HG03139 (cell line): ENCODE data around the gene PSMD10.

Experiments used
- ATAC-seq: cut with Tn5 transposase; IDR thresholded peaks from one replicate; pipeline ENCODE4 v1.9.1; 2021; ENCODE audit not compliant: unreplicated experiment

PSMD10 gene

DNA sequence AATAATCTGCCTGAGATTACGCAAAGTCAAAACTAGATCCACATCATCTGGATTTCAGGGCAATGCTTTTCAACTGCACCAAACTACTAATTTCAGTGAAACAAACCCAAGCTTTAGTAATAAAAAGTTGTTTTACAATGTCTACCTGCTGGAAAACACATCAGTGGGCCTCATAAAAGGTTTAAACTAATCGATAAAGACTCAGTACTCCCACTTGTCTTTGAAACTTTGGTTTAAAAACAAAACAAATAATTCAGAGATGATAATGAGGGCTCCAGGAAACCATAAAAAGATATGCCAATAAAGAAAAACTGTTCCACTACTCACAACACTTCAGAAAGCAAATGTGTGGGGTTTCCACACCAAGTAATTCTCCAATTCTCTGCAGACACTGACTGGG is 10.2 kb downstream of the PSMD10 start:
- ATAC-seq: no peak

DNA sequence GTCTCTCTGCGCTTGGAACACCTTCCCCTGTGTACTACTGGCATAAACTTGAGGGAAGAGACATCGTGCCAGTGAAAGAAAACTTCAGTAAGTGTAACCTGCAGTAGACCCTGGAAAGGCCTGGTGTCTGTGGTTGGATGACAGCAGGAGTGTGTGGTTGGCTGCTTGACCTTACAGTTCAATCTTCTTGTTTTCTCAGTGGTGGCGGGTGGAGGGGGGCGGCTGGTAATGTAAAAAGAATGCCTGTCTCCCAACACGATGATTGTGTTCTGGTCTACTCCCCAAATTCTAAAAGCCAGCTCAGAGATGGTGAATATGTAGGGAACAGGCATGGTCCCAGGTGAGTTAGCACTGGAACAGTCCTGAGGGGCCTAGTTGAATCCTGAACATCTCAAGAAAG is 18.6 kb downstream of the PSMD10 start:
- ATAC-seq: no peak

DNA sequence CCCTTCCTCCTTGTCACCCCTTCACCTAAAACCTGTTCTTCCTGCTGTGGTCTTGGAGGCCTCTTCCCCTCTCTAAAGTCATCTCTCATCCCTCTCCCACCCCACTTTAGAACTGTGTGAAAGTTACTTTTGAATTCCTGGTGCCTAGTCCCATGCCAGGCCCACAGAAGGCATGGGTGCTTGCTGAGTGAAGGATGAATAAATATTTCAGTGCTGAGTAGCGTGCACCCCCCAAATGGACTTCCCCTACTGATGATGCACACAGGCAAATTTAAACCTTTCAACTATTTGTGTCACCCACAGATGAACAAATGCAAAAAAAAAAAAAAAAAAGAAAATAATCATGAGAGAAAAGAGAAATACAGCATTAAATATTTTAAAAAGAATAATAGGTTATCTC is 19.8 kb downstream of the PSMD10 start:
- no peak for ATAC-seq

DNA sequence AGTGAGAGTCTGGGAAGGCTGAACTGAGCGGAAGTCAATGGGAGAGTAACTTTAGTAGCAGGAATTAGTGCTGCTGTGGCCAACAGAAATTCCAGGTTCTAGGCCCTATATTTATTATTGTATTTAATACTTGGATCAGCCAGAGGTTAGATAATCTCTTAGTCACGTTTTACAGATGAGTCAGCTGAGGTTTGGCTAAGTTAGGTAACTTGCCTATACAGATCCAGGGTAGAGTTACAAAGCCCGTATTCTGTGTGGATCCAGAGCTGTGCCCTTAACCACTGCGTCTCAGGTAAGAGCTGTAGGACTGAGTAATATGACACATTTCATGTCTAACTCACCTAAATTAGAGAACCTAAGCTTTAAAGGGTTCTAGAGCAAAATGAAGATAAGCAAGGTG is 20.5 kb downstream of the PSMD10 start:
- ATAC-seq: no peak

DNA sequence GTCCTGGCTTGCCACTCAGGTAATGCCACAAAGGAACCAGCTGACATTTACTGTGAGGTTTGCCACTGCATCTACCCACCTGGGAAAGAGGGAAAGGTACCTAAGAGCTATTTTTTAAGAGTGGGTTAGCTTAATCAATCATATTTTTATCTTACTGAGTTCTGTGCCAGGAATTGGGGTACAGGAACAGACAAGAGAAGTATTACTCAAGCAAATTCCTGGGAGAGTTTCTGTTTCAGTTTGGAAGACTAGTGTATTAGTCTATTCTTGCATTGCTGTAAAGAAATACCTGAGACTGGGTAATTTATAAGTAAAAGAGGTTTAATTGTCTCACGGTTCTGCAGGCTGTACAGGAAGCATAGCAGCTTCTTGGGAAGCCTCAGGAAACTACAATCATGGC is 23.2 kb downstream of the PSMD10 start:
- no peak for ATAC-seq

DNA sequence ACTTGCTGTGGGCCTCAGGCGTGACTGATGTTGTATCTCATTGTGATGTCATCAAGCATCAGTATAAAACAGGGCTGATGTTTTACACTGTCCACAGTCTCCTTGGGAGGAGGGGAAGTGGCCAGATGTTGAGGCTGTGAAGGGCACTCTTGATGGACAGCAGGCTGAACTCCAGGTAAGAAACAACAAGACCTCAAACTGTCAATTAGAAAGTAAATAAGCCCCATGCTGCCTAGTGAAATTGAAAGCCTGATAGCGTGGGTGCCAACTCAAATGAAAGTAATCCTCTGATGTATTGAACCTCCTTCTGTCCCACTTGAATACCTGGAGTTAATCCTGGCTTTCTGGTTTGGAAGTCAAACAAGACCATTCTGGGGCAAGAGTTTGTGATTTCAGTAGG is 26.7 kb downstream of the PSMD10 start:
- no peak for ATAC-seq

DNA sequence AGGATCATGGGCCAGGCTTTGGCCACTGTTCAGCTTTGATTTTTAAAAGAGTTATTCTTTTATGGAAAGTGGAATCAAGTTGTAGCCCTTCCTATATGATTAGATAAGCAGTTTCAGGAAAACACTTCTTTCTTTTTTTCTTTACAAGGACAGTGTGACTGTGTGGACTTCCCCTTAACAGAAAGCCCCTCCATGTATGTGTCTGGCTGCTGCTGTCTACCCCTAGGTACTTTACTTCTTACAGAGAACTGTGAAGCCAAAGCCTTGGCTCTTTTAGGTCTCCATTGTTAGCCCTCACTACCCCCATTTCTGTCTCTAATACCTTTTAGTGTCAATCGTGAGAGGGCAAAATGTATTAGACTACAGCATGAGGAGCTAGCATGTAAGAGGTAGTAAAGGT is 27.3 kb downstream of the PSMD10 start:
- ATAC-seq: no peak

DNA sequence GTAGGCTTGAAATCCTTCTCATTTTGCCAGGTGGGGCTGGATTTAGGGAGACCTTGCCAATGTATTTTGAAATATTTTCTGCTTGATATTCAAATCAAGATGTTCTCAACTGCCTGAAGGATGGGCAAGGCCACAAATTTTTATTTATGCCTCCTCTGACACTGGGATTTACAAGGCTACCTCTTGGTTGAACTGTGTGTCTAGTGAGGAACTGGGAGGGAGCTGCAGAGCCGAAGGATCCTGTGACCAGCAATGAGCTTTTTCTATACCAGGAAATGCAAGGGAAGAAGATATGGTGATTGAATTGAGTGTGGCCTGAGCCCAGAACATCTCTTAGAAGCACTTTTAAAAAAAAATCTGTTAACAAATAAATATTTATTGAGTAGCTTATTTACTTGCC is 31.5 kb downstream of the PSMD10 start:
- ATAC-seq: no peak

DNA sequence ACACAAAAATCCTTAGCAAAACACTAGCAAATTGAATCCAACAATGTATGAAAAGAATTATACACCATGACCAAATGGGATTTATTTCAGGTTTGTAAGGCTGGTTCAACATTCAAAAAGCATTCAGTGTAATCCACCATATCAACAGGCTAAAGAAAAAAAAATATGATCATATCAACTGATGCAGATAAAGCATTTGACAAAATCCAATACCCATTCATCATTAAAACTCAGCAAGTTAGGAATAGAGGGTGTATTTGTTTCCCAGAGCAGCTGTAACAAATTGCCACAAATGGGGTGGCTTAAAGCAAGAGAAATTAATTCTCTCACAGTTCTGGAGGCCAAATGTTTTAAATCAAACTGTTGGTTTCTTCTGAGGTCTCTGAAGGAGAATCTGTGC is 35.8 kb downstream of the PSMD10 start:
- no peak for ATAC-seq

DNA sequence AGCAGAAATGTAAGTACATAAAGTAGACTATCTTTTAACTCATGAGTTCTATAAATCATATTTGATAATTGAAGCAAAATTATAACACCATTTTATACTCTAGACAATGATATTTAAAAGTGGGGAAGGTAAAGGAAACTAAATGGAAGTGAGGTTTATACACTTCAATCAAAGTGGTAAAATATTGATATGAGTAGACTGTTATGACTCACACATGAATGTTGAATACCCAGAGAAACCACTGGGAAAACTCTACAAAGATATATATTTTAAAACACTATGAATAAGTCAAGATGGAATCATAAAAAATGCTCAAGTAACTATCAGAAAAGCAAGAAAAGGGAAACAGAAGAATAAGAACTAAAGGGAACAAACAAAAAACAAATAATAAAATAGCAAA is 38.1 kb downstream of the PSMD10 start:
- ATAC-seq: no peak

DNA sequence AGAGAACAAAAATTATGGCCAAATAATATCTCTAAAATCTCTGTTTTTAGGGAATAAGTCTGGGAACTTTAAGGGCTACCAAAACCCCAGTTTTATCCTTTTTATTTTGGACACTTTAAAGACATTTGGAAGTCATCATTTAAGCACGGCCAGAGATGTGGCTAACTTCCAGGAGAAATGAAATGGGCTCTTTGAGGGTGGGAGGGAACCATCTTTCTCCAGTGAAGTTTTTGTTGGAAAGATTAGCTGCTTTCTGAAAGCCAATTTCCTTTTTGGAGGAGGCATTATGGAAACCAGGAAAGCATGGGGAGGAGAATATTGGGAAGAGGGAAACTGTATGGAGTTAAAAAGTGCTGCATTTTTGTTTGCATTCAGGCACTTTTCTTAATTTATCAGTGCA is 41.7 kb downstream of the PSMD10 start:
- ATAC-seq: no peak

DNA sequence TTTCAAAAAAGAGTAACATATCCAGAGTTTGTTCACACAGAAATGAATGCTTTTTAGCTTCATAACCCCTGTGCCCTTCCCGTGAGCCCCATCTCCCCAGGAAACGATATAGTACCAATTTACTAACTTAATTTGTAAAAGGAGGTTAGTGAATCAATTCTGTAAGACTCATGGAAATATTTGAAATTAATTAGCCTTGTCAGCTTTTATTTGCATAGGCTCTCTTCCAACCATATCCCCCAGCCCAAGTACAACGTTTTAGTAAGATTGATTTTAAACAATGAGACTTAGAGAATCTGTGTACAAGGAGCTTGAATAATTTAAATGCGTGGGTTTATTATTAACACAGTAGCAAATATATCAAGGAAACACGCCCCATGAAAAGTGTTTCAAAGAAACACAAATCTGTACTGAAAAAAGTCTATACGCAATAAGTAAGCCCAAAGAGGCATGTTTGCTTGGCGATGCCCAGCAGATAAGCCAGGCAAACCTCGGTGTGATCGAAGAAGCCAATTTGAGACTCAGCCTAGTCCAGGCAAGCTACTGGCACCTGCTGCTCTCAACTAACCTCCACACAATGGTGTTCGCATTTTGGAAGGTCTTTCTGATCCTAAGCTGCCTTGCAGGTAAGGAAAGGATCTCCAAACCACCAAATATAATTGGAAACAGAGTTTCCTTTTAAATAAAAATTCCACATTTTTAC is 46.6 kb downstream of the PSMD10 start, which contains the start of gene VSIG1:
TSS of gene VSIG1 (plus strand) at position 512 of the 703 bp plus-strand sequence. CDS start at position 578, 66 bp downstream.
- no peak for ATAC-seq

DNA sequence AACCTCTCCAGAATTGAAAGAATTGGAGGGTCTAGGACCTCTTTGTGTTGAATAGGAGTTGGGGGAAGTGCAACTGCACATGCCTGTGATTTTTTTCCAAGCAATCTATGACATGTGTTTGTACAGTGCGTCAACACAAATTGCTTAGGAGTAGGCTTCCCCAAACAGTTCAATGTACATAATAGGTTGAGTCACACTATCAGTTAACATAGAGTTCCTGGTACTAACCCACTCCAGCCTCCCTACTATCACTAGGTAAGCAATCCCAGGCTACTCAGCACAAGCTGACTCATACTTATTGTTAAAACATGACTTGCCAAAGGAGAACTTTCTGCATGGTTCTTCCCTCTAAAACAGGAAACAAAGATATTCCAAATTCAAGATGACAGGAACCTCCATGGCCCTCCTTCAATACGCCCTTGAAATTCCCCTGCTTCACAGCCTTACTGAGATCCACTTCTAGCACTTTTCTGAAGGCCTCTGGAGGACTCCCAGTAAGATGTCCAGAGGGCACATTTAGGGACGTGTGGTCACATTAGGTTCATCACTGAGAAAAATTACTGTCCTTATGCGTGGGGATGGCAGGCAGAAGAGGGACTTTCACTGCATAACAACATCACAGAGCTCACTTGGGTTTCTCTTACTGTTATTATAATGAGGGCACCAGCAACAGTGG is 54.9 kb downstream of the PSMD10 start:
- ATAC-seq: no peak

DNA sequence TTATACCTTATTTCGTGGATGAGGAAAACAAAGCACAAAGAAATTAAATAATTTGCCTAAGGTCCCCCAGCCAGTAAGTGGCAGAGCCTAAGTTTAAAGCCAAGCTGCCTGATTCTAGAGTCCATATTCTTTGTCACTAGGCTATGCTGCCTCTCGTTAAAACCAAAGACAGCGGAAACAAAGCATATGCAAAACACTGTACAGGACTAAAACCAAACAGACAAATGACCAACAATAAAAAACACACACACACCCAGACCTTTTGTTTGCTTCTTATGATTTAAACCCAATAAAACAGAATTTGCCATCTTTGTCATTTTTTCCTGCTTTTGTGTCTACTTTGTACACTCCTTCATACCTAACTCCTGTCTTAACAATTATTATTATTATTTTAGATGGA is 56.6 kb downstream of the PSMD10 start:
- ATAC-seq: no peak
